NCI-H2196 treated with DMSO at 0.1 percent for 48 hours (cell line): ENCODE data around the gene IL15RA.
"Not testable (repeated sequence)": the region's sequence is repeated elsewhere in the genome, so short reads cannot be mapped to it uniquely, and the experiment has no call there.

Experiments used
- DNase-seq: peaks from one replicate; lab custom pipeline; 2025; ENCODE audit not compliant: unreplicated experiment; lab: John Stamatoyannopoulos, UW

IL15RA gene

GRCh38 chr10:5930272-5930671 lies 47.1 kb downstream of the IL15RA start:
- DNase-seq = no peak

DNA sequence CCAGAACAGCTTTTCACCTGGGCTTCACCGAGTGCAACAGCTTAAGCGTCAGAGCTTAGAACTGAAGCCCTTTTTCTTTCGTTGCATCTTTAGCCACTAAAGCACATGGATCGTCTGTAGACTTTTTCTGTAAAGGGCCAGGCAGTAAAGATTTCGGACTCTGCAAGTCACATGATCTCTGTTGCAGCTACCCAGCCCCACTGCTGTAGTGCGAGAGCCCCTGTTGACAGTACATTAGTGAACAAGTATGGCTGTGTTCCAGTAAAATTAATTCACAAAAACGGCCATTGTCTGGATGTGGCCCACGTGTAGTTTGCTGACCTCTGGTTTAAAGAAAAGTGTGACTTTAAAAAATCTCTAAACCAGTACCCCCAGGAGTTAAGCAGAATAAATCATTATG lies 47.9 kb downstream of the IL15RA start:
- DNase-seq = no peak

GRCh38 chr10:5927306-5927705 lies 50.0 kb downstream of the IL15RA start:
- no peak for DNase-seq

DNA sequence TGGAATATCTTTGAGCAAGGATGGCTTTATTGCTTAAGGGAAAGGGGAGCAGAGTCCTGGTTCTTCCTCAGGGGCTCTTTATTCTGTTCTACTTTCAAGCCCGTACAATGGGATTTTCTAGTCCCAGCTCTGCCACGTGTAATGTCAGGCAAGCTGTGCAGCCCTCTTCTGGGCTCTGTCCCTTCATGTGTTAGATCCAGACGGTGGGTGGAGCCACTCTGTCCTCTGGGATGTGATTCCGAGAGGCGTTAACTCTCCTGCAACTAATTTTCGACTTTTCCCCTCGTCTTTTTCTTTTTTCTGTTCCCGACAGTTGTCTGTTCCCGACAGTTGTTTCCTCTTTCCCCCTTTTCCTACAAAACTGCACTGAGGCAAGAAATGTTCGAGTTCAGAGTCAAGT lies 52.5 kb downstream of the IL15RA start:
- DNase-seq = no peak

- no peak for DNase-seq
Measured at GRCh38 chr10:5921746-5922145, 55.6 kb downstream of the IL15RA start.

GRCh38 chr10:5919568-5919967 lies 57.8 kb downstream of the IL15RA start:
- DNase-seq = no peak

GRCh38 chr10:5918763-5919162 lies 58.6 kb downstream of the IL15RA start:
- DNase-seq = no peak

DNA sequence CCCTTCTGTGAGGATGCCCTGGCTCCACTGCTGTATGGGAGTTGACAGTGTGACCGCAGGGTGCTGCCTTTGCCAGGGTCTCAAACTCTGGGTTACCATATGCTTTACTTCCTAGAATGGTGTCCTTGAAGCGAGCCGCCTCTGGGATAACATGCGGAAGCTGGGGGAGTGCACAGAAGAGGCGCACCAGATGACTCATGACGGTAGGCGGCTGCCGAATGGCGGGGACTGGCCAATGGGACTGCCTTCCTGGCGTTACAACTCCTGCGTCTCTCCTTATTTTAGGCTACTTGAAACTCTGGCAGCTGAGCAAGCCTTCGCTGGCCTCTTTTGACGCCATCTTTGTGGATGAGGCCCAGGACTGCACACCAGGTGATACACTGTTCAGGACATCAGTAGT lies 60.0 kb downstream of the IL15RA start:
- DNase-seq = no peak

DNA sequence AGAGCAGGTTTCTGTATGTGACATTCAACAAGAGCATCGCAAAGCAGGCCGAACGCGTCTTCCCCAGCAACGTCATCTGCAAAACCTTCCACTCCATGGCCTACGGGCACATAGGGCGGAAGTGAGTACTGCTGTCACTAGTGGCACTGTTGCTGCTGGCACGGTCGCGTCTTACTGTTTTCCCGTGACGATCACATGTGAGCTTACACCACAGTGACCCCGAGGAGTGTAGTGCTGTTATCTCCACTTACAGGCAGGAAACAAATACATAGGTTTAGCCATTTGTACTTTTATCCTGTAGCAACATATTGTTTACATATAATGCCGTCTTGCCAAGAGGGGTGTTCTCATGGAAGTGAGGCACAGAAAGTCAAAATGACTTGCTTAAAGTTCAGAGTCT lies 61.9 kb downstream of the IL15RA start:
- DNase-seq = no peak

DNA sequence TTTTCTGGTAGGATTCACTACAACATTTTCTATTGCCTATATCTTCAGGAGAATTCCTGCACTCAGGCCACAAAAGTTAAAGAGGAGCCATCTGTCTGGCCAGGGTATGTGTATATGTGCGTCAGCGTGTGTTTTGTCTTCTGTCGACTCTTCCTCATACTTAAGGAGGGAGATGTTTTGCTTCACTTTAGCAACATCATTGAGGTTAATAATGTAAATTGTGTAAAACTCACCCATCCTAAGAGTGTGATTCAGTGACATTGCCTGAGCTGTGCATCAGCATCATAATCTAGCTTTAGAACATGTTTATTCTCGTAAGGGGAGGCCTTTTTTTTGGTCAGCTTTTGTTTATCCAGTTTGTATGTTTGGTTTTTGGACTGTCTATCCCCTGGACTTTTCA lies 63.6 kb downstream of the IL15RA start:
- no peak for DNase-seq

DNA sequence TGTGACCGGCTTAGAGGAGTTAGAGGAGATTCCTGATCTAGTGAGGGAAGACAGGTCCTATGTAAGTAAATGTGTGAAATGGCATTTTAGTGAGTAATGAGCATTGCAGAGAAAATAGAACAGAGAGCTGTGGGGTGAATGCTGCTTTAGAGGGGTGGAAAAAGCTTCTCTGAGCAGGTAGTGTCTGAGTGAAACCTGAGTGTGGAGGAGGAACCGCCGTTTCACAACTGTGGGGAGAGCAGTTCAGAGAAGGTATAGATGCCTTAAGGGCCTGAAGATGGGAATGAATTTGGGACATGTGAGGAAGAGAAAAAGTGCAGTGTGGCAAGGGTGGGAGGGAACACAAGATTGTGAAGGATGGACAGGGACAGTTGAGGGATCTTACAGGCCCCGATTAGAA lies 65.7 kb downstream of the IL15RA start:
- DNase-seq = no peak

GRCh38 chr10:5910323-5911100 lies 66.8 kb downstream of the IL15RA start:
- no peak for DNase-seq

GRCh38 chr10:5908676-5909075 lies 68.7 kb downstream of the IL15RA start:
- not testable (repeated sequence) for DNase-seq

GRCh38 chr10:5906651-5907050 lies 70.7 kb downstream of the IL15RA start:
- no peak for DNase-seq

- no peak for DNase-seq
Measured at GRCh38 chr10:5905854-5906507, 71.4 kb downstream of the IL15RA start.

GRCh38 chr10:5904227-5904626 lies 73.1 kb downstream of the IL15RA start:
- no peak for DNase-seq

DNA sequence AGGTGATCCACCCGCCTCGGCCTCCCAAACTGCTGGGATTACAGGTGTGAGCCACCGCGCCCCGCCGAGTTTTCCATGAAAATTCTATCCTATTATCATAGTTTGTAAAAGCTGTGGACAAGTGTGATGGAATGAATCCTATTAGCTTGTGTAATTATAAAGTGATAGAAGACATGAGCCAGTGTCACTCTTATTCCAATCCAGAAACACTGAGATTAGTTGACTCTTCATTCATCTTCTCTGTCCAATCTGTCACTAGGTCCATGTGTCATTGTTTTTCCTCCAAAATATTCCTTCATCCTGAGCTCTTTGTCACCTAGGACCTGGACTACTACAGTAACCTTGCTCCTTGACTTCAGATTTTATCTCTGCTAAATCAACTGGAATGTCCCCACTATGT lies 73.8 kb downstream of the IL15RA start:
- DNase-seq = no peak

DNA sequence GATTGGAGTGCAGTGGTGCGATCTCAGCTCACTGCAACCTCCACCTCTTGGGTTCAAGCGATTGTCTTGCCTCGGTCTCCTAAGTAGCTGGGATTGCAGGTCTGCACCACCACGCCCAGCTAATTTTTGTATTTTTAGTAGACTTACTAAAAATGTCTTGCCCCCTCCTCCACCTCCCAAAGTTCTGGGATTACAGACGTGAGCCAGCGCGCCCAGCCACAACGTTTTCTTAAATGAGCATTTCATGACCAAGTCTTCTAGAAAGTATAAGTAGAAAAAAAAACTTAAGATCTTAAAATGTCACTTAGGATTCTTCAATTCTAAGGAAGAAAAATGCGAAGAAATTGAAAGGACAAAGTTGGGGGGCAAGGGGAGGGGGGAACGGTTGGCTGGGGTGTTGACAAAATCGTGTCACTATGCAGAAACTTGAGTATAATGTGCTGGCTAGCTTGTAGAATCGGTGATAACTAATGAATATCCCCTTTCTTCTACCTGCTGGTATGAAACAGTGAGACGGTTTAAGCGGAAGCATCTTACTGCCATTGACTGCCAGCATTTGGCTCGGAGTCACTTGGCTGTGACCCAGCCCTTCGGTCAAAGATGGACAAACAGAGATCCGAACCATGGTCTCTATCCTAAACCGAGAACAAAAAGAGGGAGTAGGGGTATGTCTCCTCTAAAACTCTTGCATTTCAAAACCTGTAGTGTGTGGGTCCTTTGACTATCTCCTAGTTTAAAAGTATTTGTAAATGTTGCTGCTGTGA lies 74.7 kb downstream of the IL15RA start:
- DNase-seq = no peak
